CD4-positive, alpha-beta T cell treated with Interleukin-10 for 1 hour (primary cell): Measurements from ENCODE around the gene ZNF331.

Experiments
- DNase-seq: peaks from one replicate; pipeline ENCODE4 v3.0.0-alpha.2; 2020

ZNF331 gene

GRCh38 chr19:53577968-53578367, 40.0 kb downstream of the ZNF331 start:
- DNase-seq, result no peak

- DNase-seq, result no peak
Measured at GRCh38 chr19:53579518-53579917, 41.6 kb downstream of the ZNF331 start.

- DNase-seq, result no peak
Measured at GRCh38 chr19:53580871-53581835, 43.2 kb downstream of the ZNF331 start.

GRCh38 chr19:53581871-53582279, 43.9 kb downstream of the ZNF331 start:
- DNase-seq, result no peak

GRCh38 chr19:53583181-53583580, 45.2 kb downstream of the ZNF331 start:
- no peak for DNase-seq

GRCh38 chr19:53586277-53586691, 48.3 kb downstream of the ZNF331 start:
- DNase-seq, result no peak

GRCh38 chr19:53594811-53595509, 57.0 kb downstream of the ZNF331 start:
- DNase-seq, result no peak

- no peak for DNase-seq
Measured at GRCh38 chr19:53595510-53595867, 57.5 kb downstream of the ZNF331 start.

- DNase-seq, result no peak
Measured at GRCh38 chr19:53596056-53596455, 58.1 kb downstream of the ZNF331 start.

- no peak for DNase-seq
Measured at GRCh38 chr19:53597023-53597422, 59.1 kb downstream of the ZNF331 start.

GRCh38 chr19:53598361-53598760, 60.4 kb downstream of the ZNF331 start:
- DNase-seq, result no peak

- no peak for DNase-seq
Measured at GRCh38 chr19:53600217-53600616, 62.3 kb downstream of the ZNF331 start.

- DNase-seq, result no peak
Measured at GRCh38 chr19:53606031-53606430, 68.1 kb downstream of the ZNF331 start.

GRCh38 chr19:53608381-53608780, 70.4 kb downstream of the ZNF331 start:
- no peak for DNase-seq

- no peak for DNase-seq
Measured at GRCh38 chr19:53612762-53613526, 75.0 kb downstream of the ZNF331 start.

- no peak for DNase-seq
Measured at GRCh38 chr19:53621885-53622740, 84.2 kb downstream of the ZNF331 start.

- DNase-seq, result no peak
Measured at GRCh38 chr19:53624771-53625545, 87.0 kb downstream of the ZNF331 start.

- DNase-seq, result no peak
Measured at GRCh38 chr19:53626486-53626885, 88.5 kb downstream of the ZNF331 start.

GRCh38 chr19:53626976-53627375, 89.0 kb downstream of the ZNF331 start:
- no peak for DNase-seq
